OCI-LY1 (cell line): ENCODE results near the gene ALDH4A1.

Experiments used
- H2AFZ ChIP-seq: fragments of 200-600 bp; sonication (generic), shearing (Covaris generic); 2 replicates; pipeline ENCODE4 v1.6.0; 2014; ENCODE audit warnings: antibody characterized with exemption, mild to moderate bottlenecking, low read length
- H3F3A ChIP-seq: fragments of 200-600 bp; sonication (generic), shearing (Covaris generic); 2 replicates; pipeline ENCODE4 v1.6.0; 2014; ENCODE audit warnings: mild to moderate bottlenecking, antibody characterized with exemption, low read length, moderate library complexity; ENCODE audit not compliant: insufficient read depth
- H3K27ac ChIP-seq: fragments of 200-600 bp; sonication (generic); 2 replicates; pipeline ENCODE4 v1.5.1; 2014; ENCODE audit warnings: low read length, mixed run types, mild to moderate bottlenecking, low read depth; ENCODE audit not compliant: poor library complexity, severe bottlenecking
- H3K27me3 ChIP-seq: fragments of 200-600 bp; sonication (generic); 2 replicates; pipeline ENCODE4 v1.6.0; 2014; ENCODE audit warnings: antibody characterized with exemption, mild to moderate bottlenecking, low read length, moderate library complexity; ENCODE audit not compliant: insufficient read depth
- H3K36me3 ChIP-seq: fragments of 200-600 bp; sonication (generic); 2 replicates; pipeline ENCODE4 v1.6.1; 2014; ENCODE audit warnings: mild to moderate bottlenecking, antibody characterized with exemption, low read length, moderate library complexity, mixed read lengths; ENCODE audit not compliant: insufficient read depth
- H3K4me1 ChIP-seq: fragments of 200-600 bp; sonication (generic); 2 replicates; pipeline ENCODE4 v1.5.1; 2014; ENCODE audit warnings: mild to moderate bottlenecking, low read length, moderate library complexity; ENCODE audit not compliant: insufficient read depth, severe bottlenecking
- H3K4me2 ChIP-seq: fragments of 200-600 bp; sonication (generic), shearing (Covaris generic); 2 replicates; pipeline ENCODE4 v1.6.1; 2014; ENCODE audit warnings: low read length
- H3K4me3 ChIP-seq: fragments of 200-600 bp; sonication (generic); 2 replicates; pipeline ENCODE4 v1.5.1; 2014; ENCODE audit warnings: low read length, low read depth, mild to moderate bottlenecking, mixed read lengths; ENCODE audit not compliant: poor library complexity, severe bottlenecking
- H3K79me2 ChIP-seq: fragments of 200-600 bp; shearing (Covaris generic); 2 replicates; pipeline ENCODE4 v1.6.1; 2016; ENCODE audit warnings: mixed run types, low read length, mixed read lengths; ENCODE audit not compliant: insufficient read depth
- H3K9ac ChIP-seq: fragments of 200-600 bp; sonication (generic), shearing (Covaris generic); 2 replicates; pipeline ENCODE4 v1.6.1; 2014; ENCODE audit warnings: mild to moderate bottlenecking, low read length, mixed read lengths
- H3K9me2 ChIP-seq: fragments of 200-600 bp; sonication (generic), shearing (Covaris generic); 2 replicates; pipeline ENCODE4 v1.6.1; 2014; ENCODE audit warnings: low read depth, mild to moderate bottlenecking, low read length, mixed read lengths
- H3K9me3 ChIP-seq: fragments of 200-600 bp; shearing (Covaris generic); 2 replicates; pipeline ENCODE4 v1.6.1; 2014; ENCODE audit warnings: low read length, mixed read lengths
- H4K20me1 ChIP-seq: fragments of 200-600 bp; sonication (generic), shearing (Covaris generic); 2 replicates; pipeline ENCODE4 v1.6.0; 2016; ENCODE audit warnings: mild to moderate bottlenecking, low read length; ENCODE audit not compliant: insufficient read depth
- EZH2 ChIP-seq: fragments of 200-600 bp; sonication (generic), shearing (Covaris generic); IDR thresholded peaks from 2 replicates; pipeline ENCODE4 v1.8.0; 2017; ENCODE audit warnings: borderline replicate concordance, mixed run types, mild to moderate bottlenecking, antibody characterized with exemption, low read length, moderate library complexity, mixed read lengths
- TF ChIP-seq, protein P1 (sequence below): fragments of 200-600 bp; sonication (generic), shearing (Covaris generic); IDR thresholded peaks from 2 replicates; pipeline ENCODE4 v1.5.1; 2017; ENCODE audit warnings: mild to moderate bottlenecking, antibody characterized with exemption, low read length, moderate library complexity, mixed read lengths

Gene ALDH4A1

DNA sequence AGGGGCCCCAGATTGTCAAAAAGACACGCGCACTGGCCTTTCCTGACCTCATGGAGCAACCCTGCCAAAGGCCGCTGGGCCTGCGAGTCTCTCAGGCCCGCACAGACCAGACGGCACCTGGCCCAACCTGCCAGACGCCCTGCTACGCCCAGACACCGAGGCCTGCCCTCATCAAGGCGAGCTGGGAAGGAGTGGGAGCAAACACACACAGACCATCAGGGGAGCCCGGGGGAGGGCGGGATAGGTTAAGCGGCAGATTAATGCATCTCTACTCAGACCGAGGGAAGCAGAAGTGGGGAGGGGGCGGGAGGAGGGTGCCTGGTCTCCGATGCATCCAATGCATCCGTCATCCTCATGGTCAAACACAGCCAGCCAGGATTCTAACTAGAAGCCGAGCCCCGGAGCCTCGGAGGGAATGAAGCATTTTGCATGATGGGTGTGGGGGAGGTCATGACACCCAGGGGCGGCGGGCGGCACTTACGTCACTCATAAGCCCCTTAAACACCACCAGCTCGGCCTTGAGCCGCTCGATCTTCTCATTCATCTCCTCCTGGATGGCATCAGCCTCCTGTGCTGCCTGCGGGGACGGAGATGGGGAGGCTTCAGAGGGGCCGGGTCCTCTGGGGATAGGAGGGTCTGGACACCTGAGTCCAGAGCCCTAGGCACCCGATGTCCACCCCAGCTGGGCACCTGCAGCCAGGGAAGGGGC is 17.0 kb upstream of the ALDH4A1 start:
- Histone ChIP-seq H3K4me1 (no peaks in the 10 kb centered on the region), H3K9ac (no peak overlapping the region), H3K27me3 (no peaks in the 10 kb centered on the region), H3K4me2 (no peak overlapping the region), H4K20me1 (no peaks in the 10 kb centered on the region), H3K4me3 (no peak overlapping the region), H3F3A (no peaks in the 10 kb centered on the region), H3K27ac (no peak overlapping the region), H3K9me3 (no peaks in the 10 kb centered on the region), H3K79me2 (no peaks in the 10 kb centered on the region), H3K9me2 (no peaks in the 10 kb centered on the region), H3K36me3 (no peaks in the 10 kb centered on the region), H2AFZ (no peak overlapping the region)
- TF ChIP-seq, protein P1, sequence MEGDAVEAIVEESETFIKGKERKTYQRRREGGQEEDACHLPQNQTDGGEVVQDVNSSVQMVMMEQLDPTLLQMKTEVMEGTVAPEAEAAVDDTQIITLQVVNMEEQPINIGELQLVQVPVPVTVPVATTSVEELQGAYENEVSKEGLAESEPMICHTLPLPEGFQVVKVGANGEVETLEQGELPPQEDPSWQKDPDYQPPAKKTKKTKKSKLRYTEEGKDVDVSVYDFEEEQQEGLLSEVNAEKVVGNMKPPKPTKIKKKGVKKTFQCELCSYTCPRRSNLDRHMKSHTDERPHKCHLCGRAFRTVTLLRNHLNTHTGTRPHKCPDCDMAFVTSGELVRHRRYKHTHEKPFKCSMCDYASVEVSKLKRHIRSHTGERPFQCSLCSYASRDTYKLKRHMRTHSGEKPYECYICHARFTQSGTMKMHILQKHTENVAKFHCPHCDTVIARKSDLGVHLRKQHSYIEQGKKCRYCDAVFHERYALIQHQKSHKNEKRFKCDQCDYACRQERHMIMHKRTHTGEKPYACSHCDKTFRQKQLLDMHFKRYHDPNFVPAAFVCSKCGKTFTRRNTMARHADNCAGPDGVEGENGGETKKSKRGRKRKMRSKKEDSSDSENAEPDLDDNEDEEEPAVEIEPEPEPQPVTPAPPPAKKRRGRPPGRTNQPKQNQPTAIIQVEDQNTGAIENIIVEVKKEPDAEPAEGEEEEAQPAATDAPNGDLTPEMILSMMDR, result no peak
- no peak for TF ChIP-seq EZH2

DNA sequence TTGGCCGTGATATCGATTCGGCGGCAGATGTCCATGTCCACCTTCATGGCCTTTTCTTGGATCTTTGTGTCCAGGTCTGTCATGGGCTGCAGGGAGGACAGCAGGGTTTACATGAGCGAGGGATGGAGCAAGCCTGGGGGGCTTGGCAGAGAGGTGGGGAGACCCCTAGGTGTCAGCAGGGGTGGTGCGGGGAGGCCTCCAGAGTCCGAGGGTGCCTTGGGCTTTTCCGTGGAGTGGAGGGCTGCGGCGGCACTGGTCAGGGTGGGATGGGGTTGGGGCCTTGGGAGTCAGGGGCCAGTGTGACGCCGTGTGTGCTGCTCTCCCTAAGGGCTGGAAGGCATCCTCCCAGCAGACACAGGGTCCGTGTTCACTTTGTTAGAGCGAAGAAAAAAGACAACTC is 16.1 kb upstream of the ALDH4A1 start:
- no peak overlapping the region for H3K4me3 ChIP-seq
- TF ChIP-seq, protein P1, result no peak
- TF ChIP-seq EZH2, result no peak
- H3K9me3 ChIP-seq, result no peaks in the 10 kb centered on the region
- no peak overlapping the region for H3K9ac ChIP-seq
- no peaks in the 10 kb centered on the region for H3K27me3 ChIP-seq
- no peak overlapping the region for H3K27ac ChIP-seq
- H3F3A ChIP-seq, result no peaks in the 10 kb centered on the region
- H3K9me2 ChIP-seq, result no peaks in the 10 kb centered on the region
- no peak overlapping the region for H2AFZ ChIP-seq
- H3K4me2 ChIP-seq, result no peak overlapping the region
- H3K79me2 ChIP-seq, result no peaks in the 10 kb centered on the region
- no peaks in the 10 kb centered on the region for H4K20me1 ChIP-seq
- no peaks in the 10 kb centered on the region for H3K36me3 ChIP-seq
- no peaks in the 10 kb centered on the region for H3K4me1 ChIP-seq

DNA sequence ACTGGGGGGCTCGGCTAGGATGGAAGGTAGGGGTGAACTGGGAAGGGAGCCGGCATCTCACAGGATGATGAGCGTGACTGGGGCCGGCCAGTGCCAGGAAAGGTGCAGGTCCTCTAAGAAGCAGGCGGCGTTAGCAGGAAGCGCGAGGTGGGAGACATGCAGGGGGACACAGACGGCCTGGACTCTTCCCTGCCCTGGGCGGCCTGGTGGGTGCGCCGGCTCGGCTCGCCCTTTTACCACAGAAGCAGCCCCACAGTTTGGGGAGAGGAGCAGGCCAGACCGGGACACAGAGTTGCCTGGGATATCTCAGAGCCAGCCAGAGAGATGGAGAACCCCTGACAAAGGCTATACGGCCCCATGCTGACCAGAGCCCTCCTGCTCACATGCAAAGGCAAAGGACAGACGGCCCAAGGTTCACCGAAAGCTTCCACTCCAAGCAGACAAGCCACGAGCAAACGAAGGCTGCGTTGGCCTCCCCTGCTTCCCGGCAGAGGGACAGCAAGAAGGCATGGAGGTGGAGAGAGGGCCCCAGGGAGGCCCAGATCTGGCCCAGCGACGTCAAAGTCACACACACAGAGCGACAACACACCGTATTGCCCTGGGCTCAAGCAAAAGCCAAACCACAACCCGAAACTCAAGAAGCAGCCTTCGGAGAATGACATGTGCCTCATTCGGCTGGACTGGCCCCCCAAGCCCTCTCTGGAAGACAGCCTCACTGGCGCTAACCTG is 14.9 kb upstream of the ALDH4A1 start:
- H3K79me2 ChIP-seq, result no peaks in the 10 kb centered on the region
- no peak overlapping the region for H3K27ac ChIP-seq
- no peaks in the 10 kb centered on the region for H3K4me1 ChIP-seq
- no peak overlapping the region for H2AFZ ChIP-seq
- H3K9me3 ChIP-seq, result no peaks in the 10 kb centered on the region
- no peaks in the 10 kb centered on the region for H3K36me3 ChIP-seq
- no peaks in the 10 kb centered on the region for H3K27me3 ChIP-seq
- H3F3A ChIP-seq, result no peaks in the 10 kb centered on the region
- no peak overlapping the region for H3K9ac ChIP-seq
- no peaks in the 10 kb centered on the region for H4K20me1 ChIP-seq
- H3K9me2 ChIP-seq, result no peaks in the 10 kb centered on the region
- H3K4me2 ChIP-seq, result no peak overlapping the region
- no peak for TF ChIP-seq EZH2
- TF ChIP-seq, protein P1, result no peak
- no peak overlapping the region for H3K4me3 ChIP-seq
